ENCODE results near the gene SNCA.

DNA sequence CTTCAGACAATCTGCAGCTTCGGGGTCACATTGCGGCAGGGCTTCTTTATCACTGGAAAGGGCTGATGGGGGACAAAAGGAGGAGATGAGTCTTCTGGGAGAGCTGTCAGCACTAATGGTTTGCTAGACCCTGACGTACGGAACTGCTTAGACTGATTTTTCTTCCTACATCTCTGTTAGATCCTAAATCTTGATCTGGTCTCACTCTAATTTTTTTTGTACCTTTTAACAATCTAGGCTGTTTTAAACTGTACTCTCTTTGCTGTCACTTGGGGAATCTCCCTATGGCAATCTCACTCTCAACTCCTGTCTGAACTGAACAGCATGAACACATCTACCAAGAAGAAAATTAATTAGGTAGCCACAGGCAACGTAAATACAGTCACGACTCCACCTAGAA is 120.1 kb downstream of the SNCA start:
- TF ChIP-seq, protein P1, sequence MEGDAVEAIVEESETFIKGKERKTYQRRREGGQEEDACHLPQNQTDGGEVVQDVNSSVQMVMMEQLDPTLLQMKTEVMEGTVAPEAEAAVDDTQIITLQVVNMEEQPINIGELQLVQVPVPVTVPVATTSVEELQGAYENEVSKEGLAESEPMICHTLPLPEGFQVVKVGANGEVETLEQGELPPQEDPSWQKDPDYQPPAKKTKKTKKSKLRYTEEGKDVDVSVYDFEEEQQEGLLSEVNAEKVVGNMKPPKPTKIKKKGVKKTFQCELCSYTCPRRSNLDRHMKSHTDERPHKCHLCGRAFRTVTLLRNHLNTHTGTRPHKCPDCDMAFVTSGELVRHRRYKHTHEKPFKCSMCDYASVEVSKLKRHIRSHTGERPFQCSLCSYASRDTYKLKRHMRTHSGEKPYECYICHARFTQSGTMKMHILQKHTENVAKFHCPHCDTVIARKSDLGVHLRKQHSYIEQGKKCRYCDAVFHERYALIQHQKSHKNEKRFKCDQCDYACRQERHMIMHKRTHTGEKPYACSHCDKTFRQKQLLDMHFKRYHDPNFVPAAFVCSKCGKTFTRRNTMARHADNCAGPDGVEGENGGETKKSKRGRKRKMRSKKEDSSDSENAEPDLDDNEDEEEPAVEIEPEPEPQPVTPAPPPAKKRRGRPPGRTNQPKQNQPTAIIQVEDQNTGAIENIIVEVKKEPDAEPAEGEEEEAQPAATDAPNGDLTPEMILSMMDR (IDR thresholded peaks at IDR 0.05) = no peak
- no peak for TF ChIP-seq POLR2A (IDR thresholded peaks at IDR 0.05)
